ENCODE measurements around the gene LRRC45. TPM values are rescaled to one million over a fixed set of nuclear protein-coding genes. Genes with fewer than 3 reads are reported as not detected.
A peak's percentile ranks its signal among the peaks of the same experiment; 100 is the strongest.

LRRC45 gene
- total and polyA plus RNA-seq, 2 experiments from 2014 or later = 16.1 to 40.7 TPM

DNA sequence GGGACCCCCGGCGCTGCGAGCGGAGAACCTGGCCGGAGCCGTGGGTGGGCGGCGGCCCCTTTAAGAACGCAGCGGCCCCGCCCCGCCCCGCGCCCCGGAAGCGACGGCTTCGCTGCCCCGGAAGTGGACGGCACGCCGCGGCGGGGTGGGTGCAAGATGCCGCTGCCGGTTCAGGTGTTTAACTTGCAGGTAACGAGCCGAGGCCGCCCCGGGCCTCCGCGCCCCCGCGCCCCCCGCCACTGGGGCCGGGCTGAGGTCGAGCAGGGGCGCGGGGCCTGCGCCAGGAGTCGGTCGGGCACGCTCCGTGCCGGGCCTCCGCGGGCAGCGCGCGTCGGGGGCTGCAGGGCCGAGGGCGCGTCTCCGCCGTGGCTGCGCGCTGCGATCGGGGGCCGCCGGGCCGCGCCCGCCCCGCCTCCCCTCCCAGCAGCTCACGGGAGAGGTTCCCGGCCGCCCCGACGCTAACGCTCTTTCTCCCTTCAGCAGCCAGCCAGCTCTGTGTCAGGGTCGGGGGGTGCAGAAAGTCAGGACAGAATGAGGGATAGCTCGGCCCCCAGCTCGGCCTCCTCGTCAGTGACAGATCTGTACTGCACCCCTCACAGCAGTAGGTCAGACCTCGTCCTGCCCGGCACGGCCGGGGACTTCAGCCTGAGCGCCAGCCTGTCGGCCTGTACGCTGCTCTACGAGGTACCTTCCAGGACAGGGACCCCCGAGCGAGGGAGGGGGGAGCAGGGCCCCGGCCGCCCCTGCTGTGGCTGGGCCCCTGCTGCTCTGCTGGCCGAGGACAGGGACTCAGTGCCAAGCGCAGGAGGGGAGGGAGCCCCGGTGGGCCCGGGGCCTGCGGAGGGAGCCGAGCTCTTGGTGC lies 28.9 kb downstream of the LRRC45 start, which contains the start of the genes GPS1 and RFNG:
Gene GPS1 (plus strand): TSS at position 123 of the 862 bp plus-strand sequence. CDS start 34 bp downstream, at position 157.
Gene RFNG (minus strand): TSS at position 36 of the 862 bp plus-strand sequence. CDS start 45 bp downstream, outside the sequence.
- no peak within 1 kb of the TSS for H3K27ac Mint-ChIP-seq
- peak; percentile 50 for ATAC-seq
- H3K27ac ChIP-seq (ENCODE audit: low read depth) = no peak within 1 kb of the TSS
- DNase-seq (ENCODE audit: low spot score) = peak; percentile 82
- H3K27me3 ChIP-seq (ENCODE audit: insufficient read depth) = no peaks in the 10 kb centered on the region
- H3K27me3 Mint-ChIP-seq (ENCODE audit: insufficient read depth, low read depth, poor library complexity) = peaks cover 13% of the 10 kb centered on the region
- peaks cover 9% of the 10 kb centered on the region; the same call in 1 of the 2 replicates for H3K79me2 ChIP-seq (replicated peaks; ENCODE audit: insufficient read depth)
- H3K4me1 Mint-ChIP-seq = no peaks in the 10 kb centered on the region; the same call in 2 of the 3 replicates
- H3K4me3 ChIP-seq = peak within 1 kb of the TSS; percentile 89
- H3F3A ChIP-seq (replicated peaks; ENCODE audit: low read depth) = 0 out of 2 replicates have a peak, but pooled peaks cover 6% of the 10 kb centered on the region
- TF ChIP-seq POLR2AphosphoS5 (IDR thresholded peaks at IDR 0.05; ENCODE audit: low read depth) (peak; percentile 50; the same call in 1 of the 2 replicates), ZNF331 (CRISPR knock-in tag; IDR thresholded peaks at IDR 0.05; ENCODE audit: low read depth) (no peak), CREB1 (CRISPR knock-in tag; IDR thresholded peaks at IDR 0.05; ENCODE audit: low read depth) (0 out of 2 replicates have a peak, but pooled peaks have one; percentile 62)
- TF ChIP-seq, protein P1, sequence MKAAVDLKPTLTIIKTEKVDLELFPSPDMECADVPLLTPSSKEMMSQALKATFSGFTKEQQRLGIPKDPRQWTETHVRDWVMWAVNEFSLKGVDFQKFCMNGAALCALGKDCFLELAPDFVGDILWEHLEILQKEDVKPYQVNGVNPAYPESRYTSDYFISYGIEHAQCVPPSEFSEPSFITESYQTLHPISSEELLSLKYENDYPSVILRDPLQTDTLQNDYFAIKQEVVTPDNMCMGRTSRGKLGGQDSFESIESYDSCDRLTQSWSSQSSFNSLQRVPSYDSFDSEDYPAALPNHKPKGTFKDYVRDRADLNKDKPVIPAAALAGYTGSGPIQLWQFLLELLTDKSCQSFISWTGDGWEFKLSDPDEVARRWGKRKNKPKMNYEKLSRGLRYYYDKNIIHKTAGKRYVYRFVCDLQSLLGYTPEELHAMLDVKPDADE (IDR thresholded peaks at IDR 0.05) = peak; percentile 62
- H3K36me3 ChIP-seq (ENCODE audit: insufficient read depth) = peaks cover 4% of the 10 kb centered on the region; the same call in 1 of the 2 replicates
- H3K4me2 ChIP-seq = peak within 1 kb of the TSS; percentile 89
- no peaks in the 10 kb centered on the region for H3K4me1 ChIP-seq (ENCODE audit: insufficient read depth)
- H3K9me3 Mint-ChIP-seq = no peaks in the 10 kb centered on the region
- H3K9me2 ChIP-seq (ENCODE audit: insufficient read depth) = no peaks in the 10 kb centered on the region
- peak within 1 kb of the TSS; percentile 86 for H3K4me3 Mint-ChIP-seq
- no peak within 1 kb of the TSS for H2AFZ ChIP-seq
- peaks cover 8% of the 10 kb centered on the region; the same call in 1 of the 2 replicates for H4K20me1 ChIP-seq (replicated peaks; ENCODE audit: insufficient read depth)
- H3K36me3 Mint-ChIP-seq (ENCODE audit: low read depth) = peaks cover 23% of the 10 kb centered on the region

DNA sequence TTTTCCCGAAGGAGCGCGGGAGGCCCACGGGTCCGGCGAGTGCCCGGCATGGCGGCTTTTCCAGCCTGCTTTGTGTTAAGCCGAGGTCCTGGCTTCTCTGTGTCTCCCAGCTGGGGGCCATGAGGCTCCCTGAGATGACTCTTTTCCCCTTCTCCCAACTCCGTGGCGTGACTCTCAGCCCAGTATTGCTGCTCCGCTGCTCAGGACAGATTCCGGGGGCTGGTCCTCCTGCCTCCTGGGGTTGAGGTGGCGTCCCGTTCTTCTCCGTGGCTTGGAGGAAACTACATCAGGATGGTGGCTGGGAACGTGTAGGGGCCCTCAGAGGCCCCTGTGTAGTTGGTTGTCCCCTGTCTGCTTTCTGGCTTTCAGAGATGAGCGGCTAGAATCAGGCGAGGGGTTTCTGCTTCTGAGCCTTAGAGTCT lies 29.5 kb downstream of the LRRC45 start:
- Histone ChIP-seq H3K4me1 (ENCODE audit: insufficient read depth) (no peaks in the 10 kb centered on the region), H3K36me3 (ENCODE audit: insufficient read depth) (peaks cover 4% of the 10 kb centered on the region; the same call in 1 of the 2 replicates), H4K20me1 (replicated peaks; ENCODE audit: insufficient read depth) (peaks cover 8% of the 10 kb centered on the region; the same call in 1 of the 2 replicates), H3K4me2 (peak overlapping the region; percentile 89), H3K9me2 (ENCODE audit: insufficient read depth) (no peaks in the 10 kb centered on the region), H3F3A (replicated peaks; ENCODE audit: low read depth) (0 out of 2 replicates have a peak, but pooled peaks cover 6% of the 10 kb centered on the region), H3K79me2 (replicated peaks; ENCODE audit: insufficient read depth) (peaks cover 9% of the 10 kb centered on the region; the same call in 1 of the 2 replicates), H2AFZ (no peak overlapping the region), H3K27me3 (ENCODE audit: insufficient read depth) (no peaks in the 10 kb centered on the region), H3K4me3 (peak overlapping the region; percentile 89), H3K27ac (ENCODE audit: low read depth) (no peak overlapping the region)
- no peak overlapping the region for H3K27ac Mint-ChIP-seq
- peaks cover 19% of the 10 kb centered on the region; the same call in 2 of the 3 replicates for H3K36me3 Mint-ChIP-seq (ENCODE audit: low read depth)
- no peaks in the 10 kb centered on the region; the same call in 2 of the 3 replicates for H3K4me1 Mint-ChIP-seq
- ATAC-seq (no peak), DNase-seq (ENCODE audit: low spot score) (no peak)
- H3K27me3 Mint-ChIP-seq (ENCODE audit: insufficient read depth, low read depth, poor library complexity) = peaks cover 11% of the 10 kb centered on the region
- H3K4me3 Mint-ChIP-seq = peak overlapping the region; percentile 86
- H3K9me3 Mint-ChIP-seq = no peaks in the 10 kb centered on the region
- TF ChIP-seq, protein P2, sequence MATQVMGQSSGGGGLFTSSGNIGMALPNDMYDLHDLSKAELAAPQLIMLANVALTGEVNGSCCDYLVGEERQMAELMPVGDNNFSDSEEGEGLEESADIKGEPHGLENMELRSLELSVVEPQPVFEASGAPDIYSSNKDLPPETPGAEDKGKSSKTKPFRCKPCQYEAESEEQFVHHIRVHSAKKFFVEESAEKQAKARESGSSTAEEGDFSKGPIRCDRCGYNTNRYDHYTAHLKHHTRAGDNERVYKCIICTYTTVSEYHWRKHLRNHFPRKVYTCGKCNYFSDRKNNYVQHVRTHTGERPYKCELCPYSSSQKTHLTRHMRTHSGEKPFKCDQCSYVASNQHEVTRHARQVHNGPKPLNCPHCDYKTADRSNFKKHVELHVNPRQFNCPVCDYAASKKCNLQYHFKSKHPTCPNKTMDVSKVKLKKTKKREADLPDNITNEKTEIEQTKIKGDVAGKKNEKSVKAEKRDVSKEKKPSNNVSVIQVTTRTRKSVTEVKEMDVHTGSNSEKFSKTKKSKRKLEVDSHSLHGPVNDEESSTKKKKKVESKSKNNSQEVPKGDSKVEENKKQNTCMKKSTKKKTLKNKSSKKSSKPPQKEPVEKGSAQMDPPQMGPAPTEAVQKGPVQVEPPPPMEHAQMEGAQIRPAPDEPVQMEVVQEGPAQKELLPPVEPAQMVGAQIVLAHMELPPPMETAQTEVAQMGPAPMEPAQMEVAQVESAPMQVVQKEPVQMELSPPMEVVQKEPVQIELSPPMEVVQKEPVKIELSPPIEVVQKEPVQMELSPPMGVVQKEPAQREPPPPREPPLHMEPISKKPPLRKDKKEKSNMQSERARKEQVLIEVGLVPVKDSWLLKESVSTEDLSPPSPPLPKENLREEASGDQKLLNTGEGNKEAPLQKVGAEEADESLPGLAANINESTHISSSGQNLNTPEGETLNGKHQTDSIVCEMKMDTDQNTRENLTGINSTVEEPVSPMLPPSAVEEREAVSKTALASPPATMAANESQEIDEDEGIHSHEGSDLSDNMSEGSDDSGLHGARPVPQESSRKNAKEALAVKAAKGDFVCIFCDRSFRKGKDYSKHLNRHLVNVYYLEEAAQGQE (IDR thresholded peaks at IDR 0.05; ENCODE audit: unreplicated experiment) = no peak
- TF ChIP-seq, protein P3, sequence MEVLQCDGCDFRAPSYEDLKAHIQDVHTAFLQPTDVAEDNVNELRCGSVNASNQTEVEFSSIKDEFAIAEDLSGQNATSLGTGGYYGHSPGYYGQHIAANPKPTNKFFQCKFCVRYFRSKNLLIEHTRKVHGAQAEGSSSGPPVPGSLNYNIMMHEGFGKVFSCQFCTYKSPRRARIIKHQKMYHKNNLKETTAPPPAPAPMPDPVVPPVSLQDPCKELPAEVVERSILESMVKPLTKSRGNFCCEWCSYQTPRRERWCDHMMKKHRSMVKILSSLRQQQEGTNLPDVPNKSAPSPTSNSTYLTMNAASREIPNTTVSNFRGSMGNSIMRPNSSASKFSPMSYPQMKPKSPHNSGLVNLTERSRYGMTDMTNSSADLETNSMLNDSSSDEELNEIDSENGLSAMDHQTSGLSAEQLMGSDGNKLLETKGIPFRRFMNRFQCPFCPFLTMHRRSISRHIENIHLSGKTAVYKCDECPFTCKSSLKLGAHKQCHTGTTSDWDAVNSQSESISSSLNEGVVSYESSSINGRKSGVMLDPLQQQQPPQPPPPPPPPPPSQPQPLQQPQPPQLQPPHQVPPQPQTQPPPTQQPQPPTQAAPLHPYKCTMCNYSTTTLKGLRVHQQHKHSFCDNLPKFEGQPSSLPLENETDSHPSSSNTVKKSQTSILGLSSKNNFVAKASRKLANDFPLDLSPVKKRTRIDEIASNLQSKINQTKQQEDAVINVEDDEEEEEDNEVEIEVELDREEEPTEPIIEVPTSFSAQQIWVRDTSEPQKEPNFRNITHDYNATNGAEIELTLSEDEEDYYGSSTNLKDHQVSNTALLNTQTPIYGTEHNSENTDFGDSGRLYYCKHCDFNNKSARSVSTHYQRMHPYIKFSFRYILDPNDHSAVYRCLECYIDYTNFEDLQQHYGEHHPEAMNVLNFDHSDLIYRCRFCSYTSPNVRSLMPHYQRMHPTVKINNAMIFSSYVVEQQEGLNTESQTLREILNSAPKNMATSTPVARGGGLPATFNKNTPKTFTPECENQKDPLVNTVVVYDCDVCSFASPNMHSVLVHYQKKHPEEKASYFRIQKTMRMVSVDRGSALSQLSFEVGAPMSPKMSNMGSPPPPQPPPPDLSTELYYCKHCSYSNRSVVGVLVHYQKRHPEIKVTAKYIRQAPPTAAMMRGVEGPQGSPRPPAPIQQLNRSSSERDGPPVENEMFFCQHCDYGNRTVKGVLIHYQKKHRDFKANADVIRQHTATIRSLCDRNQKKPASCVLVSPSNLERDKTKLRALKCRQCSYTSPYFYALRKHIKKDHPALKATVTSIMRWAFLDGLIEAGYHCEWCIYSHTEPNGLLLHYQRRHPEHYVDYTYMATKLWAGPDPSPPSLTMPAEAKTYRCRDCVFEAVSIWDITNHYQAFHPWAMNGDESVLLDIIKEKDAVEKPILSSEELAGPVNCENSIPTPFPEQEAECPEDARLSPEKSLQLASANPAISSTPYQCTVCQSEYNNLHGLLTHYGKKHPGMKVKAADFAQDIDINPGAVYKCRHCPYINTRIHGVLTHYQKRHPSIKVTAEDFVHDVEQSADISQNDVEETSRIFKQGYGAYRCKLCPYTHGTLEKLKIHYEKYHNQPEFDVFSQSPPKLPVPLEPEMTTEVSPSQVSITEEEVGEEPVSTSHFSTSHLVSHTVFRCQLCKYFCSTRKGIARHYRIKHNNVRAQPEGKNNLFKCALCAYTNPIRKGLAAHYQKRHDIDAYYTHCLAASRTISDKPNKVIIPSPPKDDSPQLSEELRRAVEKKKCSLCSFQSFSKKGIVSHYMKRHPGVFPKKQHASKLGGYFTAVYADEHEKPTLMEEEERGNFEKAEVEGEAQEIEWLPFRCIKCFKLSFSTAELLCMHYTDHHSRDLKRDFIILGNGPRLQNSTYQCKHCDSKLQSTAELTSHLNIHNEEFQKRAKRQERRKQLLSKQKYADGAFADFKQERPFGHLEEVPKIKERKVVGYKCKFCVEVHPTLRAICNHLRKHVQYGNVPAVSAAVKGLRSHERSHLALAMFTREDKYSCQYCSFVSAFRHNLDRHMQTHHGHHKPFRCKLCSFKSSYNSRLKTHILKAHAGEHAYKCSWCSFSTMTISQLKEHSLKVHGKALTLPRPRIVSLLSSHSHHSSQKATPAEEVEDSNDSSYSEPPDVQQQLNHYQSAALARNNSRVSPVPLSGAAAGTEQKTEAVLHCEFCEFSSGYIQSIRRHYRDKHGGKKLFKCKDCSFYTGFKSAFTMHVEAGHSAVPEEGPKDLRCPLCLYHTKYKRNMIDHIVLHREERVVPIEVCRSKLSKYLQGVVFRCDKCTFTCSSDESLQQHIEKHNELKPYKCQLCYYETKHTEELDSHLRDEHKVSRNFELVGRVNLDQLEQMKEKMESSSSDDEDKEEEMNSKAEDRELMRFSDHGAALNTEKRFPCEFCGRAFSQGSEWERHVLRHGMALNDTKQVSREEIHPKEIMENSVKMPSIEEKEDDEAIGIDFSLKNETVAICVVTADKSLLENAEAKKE (CRISPR knock-in tag; IDR thresholded peaks at IDR 0.05) = no peak
- TF ChIP-seq ZNF114 (CRISPR knock-in tag; IDR thresholded peaks at IDR 0.05) = no peak
- TF ChIP-seq JUNB (IDR thresholded peaks at IDR 0.05; ENCODE audit: unreplicated experiment) = no peak
